Lower leg skin (tissue), 3 donors: ENCODE data around the gene MAP4K1.

ENCODE experiments used
- POLR2A ChIP-seq, 2 donors: fragments of 450-650 bp; IDR thresholded peaks; one replicate each; pipeline ENCODE4 v1.6.1; 2016 to 2017; ENCODE audit warnings: antibody characterized with exemption in 2 of 2, mild to moderate bottlenecking in 1 of 2, moderate library complexity in 1 of 2
- TF ChIP-seq, protein P1 (sequence below), 3 donors: fragments of 450-650 bp; IDR thresholded peaks; one replicate each; pipeline ENCODE4 v1.5.1; 2016; ENCODE audit warnings: antibody characterized with exemption in 3 of 3, mild to moderate bottlenecking in 3 of 3, moderate library complexity in 2 of 3

DNA sequence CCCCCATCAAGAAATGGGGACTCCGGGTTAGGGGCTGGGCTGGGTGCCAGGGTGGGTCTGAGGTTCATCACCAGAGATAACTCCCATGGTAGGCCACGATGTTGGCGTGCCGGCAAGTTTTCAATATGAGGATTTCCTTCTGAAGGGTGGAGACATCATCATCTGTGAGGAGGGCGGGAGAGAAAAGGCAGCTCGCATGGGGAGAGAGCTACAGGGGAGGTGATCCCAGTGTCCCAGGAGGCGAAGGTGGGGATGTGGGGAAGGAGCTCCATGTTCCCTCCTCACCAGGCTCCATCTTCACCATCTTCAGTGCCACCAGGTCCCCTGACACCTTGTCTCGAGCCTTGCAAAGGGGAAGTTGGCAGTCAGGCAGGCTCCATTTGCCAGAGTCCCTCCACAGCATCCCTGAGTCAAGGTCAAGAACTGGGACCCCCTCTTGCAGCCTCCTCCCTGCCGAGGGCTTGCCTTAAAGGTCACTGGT is 430 bp downstream of the MAP4K1 start:
- TF ChIP-seq, protein P1, sequence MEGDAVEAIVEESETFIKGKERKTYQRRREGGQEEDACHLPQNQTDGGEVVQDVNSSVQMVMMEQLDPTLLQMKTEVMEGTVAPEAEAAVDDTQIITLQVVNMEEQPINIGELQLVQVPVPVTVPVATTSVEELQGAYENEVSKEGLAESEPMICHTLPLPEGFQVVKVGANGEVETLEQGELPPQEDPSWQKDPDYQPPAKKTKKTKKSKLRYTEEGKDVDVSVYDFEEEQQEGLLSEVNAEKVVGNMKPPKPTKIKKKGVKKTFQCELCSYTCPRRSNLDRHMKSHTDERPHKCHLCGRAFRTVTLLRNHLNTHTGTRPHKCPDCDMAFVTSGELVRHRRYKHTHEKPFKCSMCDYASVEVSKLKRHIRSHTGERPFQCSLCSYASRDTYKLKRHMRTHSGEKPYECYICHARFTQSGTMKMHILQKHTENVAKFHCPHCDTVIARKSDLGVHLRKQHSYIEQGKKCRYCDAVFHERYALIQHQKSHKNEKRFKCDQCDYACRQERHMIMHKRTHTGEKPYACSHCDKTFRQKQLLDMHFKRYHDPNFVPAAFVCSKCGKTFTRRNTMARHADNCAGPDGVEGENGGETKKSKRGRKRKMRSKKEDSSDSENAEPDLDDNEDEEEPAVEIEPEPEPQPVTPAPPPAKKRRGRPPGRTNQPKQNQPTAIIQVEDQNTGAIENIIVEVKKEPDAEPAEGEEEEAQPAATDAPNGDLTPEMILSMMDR (IDR thresholded peaks at IDR 0.05), result no peak
- TF ChIP-seq POLR2A (IDR thresholded peaks at IDR 0.05), result no peak
